Activated CD8-positive, alpha-beta memory T cell treated with anti-CD3 and anti-CD28 coated beads, Interleukin-2, amount 50 U/mL, for 24 hours (primary cell): ENCODE results near the gene CTNNAL1.
"Not testable (repeated sequence)": the region's sequence is repeated elsewhere in the genome, so short reads cannot be mapped to it uniquely, and the experiment has no call there.

Source experiments
- DNase-seq: peaks from one replicate; pipeline ENCODE4 v3.0.0-alpha.2; 2020; ENCODE audit errors: extremely low read depth

CTNNAL1 gene

DNA sequence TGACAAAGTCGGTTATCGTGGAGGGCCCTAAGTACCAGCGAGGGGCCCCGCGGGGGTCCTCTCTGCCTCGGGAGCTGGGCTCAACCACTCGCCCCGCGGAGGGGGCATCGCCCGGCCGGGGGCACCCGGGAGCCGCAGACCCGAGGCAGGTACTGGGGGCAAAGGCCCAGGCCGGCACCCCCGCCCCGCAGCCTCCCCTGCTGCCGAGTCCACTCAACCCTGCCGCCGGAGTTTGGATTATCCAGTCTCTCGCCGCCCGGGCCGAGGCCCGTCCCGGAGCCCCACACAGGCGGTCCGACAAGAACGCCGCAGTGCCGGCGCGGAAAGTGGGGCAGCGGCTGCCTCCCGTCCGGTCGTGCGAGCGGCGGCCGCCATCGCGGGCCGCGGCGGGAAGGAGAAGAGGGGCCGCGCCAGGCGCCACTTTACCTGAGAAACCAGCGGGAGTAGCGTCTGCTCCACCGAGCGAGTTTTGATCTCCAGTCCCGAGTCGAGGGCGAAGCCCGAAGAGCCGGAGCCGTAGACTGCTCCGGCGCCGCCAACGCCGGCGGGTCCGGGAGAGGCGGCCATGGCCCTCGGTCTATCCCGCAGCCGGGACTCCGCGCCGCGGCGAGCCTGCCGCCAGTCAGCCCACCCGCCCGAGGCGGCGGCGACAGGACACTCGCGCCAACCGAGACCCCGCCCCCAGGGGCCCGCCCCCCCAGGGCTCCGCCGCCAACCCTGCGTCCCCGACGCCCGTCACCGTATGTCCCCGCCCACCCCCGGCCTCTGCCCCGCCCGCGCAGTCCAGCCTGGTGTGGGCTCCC lies at the start of gene CTNNAL1:
CTNNAL1 (minus strand) TSS at position 624 of the 803 bp plus-strand sequence; CDS start at position 567, 57 bp downstream.
- DNase-seq = peak; percentile 59

- no peak for DNase-seq
Observed at GRCh38 chr9:109062543-109062942, 49.2 kb upstream of the CTNNAL1 start.

DNA sequence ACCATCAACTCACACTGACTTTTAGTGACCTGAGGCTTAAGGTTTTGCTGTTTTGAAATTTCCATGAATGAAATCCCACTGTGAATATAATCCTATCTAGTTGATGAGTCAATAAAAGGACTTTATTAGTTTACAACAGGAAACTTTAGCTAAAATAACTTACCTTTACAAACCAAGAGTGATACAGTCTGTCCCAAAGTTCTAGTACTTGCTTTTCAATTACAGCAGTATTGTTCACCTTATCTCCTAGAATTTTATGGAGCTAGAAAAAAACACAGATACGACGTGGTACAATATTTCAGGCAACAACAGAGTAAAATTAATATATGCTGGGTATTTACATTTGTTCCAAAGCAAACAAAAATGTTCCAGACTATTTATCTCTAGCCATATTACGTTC lies 46.9 kb upstream of the CTNNAL1 start:
- DNase-seq = no peak

DNA sequence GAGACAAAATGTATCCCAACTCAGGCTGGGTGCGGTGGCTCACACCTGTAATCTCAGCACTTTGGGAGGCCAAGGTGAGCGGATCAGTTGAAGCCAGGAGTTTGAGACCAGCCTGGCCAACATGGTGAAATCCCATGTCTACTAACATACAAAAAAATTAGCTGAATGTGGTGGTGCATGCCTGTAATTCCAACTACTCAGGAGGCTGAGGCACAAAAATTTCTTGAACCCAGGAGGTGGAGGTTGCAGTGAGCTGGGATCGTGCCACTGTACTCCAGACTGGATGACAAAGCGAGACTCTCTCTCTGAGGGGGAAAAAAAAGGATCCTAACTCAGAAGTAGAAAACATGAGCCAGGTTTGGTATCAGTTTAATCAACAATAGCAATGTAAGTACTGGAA lies 39.8 kb upstream of the CTNNAL1 start:
- not testable (repeated sequence) for DNase-seq

DNA sequence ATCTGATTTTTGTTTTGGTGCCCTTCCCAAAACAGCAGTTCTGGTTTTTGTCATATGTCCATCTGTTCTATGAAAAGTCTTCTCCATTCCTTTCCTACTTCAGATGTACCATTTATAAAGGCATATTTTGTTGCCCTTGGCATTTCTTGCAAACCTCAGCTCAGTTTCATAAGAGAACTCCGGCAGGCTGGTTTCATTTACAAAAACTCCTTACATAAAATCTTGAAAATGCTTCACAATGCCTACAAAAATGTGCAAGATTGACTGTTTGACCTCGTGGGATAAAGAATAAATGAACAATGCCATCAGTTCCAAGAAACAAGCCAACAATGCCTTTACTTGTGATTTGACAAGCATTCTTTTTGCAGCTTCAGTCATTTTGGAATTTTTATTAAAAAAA lies 39.1 kb upstream of the CTNNAL1 start:
- DNase-seq = no peak

GRCh38 chr9:109051733-109052132 lies 38.4 kb upstream of the CTNNAL1 start:
- DNase-seq = no peak

GRCh38 chr9:109050444-109050843 lies 37.1 kb upstream of the CTNNAL1 start:
- DNase-seq = no peak

DNA sequence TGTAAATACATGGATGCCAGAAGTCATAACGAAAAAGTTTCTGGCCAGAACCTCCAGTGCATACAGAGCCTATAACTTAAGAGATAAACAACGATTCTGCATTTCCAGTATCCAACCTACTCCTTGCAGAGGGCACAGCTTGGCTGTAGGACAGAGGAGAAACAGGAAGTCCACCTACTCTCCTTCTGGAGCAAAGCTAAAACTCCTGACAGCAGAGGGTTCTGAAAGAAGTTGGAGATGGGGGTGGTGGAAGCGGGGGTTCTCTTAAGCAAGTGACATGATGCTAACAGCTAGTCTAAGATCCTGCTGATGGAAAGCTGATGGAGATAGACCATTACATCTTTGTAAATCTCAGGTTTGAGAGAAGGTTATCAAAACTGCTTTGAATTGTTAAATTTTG lies 35.5 kb upstream of the CTNNAL1 start:
- no peak for DNase-seq

- no peak for DNase-seq
Observed at GRCh38 chr9:109047259-109047658, 34.0 kb upstream of the CTNNAL1 start.

DNA sequence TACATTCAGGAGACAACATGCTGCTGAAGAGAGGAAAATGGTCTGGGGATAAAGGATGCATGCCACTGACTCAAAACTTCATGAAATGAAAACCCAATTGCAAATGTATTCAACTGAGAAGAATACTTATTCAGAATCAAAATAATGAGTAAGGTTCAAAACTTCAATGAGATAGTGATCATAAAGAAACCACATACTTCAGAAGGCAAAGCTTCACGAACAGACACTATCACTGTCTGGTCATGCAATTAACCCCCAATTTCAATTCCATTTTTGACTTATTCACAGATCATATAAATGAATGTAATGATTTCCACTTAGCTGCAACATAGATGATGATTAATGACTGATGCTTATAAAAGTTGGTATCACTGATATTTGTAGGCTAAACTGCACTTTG lies 33.0 kb upstream of the CTNNAL1 start:
- DNase-seq = no peak

- DNase-seq = no peak
Observed at GRCh38 chr9:109043578-109043977, 30.3 kb upstream of the CTNNAL1 start.

DNA sequence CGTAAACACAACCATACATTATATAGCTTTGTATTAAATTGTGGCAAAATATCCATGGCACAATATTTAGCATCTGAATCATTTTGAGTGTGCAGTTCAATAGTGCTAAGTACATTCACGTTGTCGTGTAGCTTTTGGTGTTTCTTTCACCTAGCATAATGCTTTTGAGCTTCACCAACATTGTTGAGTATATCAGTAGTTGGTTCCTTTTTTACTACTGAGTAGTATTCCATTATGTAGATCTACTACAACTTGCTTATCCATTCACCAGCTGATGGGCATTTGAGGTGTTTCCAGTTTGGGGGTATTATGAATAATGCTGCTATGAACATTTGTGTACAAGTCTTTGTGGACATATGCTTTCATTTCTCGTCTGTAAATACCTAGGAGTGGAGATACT lies 27.3 kb upstream of the CTNNAL1 start:
- DNase-seq = no peak

GRCh38 chr9:109039539-109039938 lies 26.2 kb upstream of the CTNNAL1 start:
- no peak for DNase-seq

DNA sequence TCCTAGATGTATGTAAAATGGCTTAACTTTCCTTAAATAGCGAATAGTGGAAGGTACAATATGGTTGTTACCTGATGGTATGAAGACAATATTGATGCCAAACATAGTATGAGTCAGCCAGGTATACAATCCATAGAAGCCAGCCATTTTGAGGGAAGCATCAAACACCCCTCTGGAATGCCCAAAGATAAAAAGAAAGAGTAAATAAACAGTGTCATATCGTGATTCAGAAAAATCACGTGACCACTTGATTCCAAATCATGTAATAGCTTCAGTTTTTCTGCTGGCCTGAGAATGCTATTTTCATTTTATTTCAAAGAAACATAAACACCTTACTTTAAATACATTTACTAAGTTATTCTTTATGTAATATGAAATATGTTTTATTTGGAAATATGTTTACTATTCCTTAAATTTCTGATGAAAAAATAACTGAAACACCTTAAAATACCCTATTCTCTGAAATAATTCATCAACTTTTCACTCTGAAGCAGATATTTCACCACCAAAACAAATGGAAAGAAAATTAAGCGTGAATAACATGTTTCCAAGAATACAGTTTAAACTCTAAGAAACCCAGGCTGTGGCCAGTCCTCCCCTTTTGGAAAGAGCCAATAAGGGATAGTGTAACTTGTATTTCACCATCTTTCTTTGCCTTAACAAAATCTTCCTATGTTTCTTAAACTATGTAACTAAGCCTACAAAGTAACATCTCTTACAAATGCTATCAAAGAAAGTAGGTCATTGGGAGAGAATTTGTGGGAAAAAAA lies 24.8 kb upstream of the CTNNAL1 start:
- DNase-seq = no peak

DNA sequence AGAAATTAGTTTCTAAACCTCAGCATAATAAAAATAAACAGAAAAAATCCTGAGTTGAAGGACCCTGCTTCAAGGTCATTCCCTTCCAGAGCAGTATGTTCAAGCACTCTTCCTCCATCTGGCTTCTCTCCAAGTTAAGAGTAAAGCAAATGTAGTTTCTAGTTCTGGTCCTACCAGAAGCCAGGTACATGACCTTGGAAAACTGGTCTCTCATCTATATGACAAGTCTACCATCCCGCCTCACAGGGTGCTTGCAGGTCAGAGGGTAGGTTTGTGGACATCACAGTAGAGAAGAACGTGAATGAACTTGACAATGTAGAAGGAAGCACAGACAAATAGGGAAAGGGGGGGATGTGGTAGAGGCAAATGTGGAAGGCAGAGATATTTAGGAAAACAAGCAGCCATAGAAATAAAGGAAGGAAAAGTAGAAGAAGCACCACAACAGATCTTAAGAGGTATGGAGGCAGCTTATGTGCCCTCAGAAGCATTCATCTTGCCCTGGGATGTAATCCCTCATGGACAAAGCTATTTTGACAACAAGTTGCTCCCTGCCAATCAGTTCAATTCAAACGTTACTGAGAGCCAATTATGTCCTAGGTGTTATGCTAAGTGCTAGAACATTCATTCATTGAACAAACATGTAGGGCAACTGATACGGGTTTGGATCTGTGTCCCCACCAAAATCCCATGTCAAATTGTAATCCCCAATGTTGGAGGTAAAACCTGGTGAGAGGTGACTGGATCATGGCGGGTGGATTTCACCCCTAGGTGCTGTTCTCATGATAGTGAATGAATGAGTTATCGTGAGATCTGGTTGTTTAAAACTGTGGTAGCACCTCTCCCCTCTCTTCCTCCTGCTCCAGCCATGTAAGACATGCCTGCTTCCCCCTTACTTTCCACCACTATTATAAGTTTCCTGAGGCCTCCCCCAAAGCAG lies 23.7 kb upstream of the CTNNAL1 start:
- DNase-seq = no peak

- no peak for DNase-seq
Observed at GRCh38 chr9:109035684-109036423, 22.6 kb upstream of the CTNNAL1 start.

- no peak for DNase-seq
Observed at GRCh38 chr9:109033941-109034700, 20.8 kb upstream of the CTNNAL1 start.

- no peak for DNase-seq
Observed at GRCh38 chr9:109031241-109031640, 17.9 kb upstream of the CTNNAL1 start.

DNA sequence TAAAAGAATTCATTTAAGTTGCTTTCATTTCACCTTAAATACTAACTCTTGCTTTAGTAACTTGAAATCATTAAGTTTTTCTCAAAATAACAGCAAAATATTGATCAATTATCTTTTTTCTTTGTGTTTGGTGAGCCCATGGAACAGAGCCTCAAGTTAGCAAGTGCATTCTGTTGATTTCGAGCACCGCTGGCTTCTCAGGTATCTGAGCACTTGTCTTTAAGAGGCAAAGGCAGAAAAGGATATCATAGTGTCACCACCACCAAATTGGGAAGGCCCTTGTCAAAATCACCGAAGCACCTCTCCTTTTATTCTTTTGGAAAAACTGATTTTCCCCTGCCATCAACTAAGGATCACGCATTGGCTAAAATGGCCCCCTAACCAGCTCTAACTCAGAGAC lies 17.1 kb upstream of the CTNNAL1 start:
- no peak for DNase-seq

GRCh38 chr9:109028457-109028856 lies 15.2 kb upstream of the CTNNAL1 start:
- no peak for DNase-seq

DNA sequence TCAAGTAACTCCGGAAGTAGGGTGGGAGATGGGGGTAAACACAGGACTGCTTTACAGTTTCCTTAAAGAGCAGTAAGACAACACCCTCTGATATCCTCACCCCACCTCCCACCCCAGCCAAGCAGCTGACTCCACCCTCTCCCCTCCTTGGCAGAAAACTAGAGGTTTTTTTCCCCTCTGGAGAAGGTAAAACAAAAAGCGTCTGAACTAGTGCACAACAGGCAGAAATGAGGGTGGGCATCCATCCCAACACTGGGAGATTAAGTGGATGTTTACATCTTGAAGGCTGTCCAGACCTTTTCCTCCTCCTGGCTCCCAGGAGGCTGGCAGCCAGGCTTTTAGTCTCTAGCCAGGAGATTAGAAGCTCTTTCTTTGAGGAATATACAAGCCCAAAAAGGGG lies 13.9 kb upstream of the CTNNAL1 start:
- no peak for DNase-seq
